Activated T-helper 1 cell treated with anti-CD3 and anti-CD28 coated beads, Interleukin-2, amount 50 U/mL, for 16 hours (primary cell): ENCODE measurements around the gene TINAG.

Experiments used
- DNase-seq, 2 donors: peaks; one replicate each; pipeline ENCODE4 v3.0.0-alpha.2; 2020; ENCODE audit warnings: low read depth in 1 of 2, low spot score in 1 of 2

Gene TINAG

DNA sequence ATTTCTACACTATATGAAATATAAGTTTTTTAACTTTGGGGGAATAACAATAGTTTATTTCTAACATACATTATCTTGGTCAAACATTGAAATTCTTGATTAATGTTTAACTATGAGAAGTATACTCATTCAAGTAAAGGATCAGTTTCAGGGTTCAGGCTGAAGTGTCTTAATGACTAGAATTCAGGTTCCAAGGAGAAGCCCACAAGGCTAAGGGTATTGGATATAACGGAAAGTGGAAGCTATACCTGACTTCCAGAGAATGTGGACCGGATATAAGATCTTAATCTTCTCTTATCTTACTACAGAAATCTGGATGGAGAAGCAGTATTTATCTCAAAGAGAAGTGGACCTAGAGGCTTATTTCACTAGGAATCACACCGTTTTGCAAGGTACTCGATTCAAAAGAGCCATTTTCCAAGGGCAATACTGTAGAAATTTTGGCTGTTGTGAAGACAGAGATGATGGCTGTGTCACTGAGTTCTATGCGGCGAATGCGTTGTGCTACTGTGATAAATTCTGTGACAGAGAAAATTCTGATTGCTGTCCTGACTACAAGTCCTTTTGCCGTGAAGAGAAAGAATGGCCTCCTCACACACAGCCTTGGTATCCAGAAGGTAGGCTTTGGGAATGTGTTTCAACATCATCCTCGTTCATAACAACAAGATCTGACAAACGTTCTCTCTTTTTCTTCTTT is at the start of gene TINAG:
Gene TINAG, plus strand, starts transcription at position 153 of the 697 bp plus-strand sequence. Its CDS starts 110 bp downstream, at position 263.
- DNase-seq, result no peak

GRCh38 chr6:54260025-54260424 is 48.2 kb upstream of the TINAG start:
- DNase-seq, result no peak

DNA sequence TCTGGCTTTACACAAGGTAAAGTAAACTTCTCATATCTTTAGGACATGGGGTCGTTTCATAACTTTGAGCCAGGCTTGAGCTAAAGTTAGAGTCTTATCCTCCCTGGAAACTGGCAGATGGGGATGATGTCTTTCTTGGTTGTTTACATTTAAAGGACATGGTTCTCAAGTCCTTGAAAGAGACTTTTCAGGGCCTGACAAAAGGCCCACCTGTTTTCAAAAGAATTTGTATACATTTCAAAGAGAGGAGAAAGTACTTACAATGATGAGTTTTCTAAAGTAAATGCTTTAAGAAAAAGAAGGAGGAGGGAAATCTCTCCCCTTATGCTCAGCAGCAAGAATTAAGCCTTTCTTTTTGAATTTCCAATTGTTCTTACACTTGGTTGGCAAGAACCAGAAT is 45.7 kb upstream of the TINAG start:
- DNase-seq, result no peak

GRCh38 chr6:54262971-54263370 is 45.3 kb upstream of the TINAG start:
- no peak for DNase-seq

GRCh38 chr6:54264581-54265272 is 43.5 kb upstream of the TINAG start:
- no peak for DNase-seq

- DNase-seq, result no peak
Measured at GRCh38 chr6:54266400-54266923, 41.8 kb upstream of the TINAG start.

- no peak for DNase-seq
Measured at GRCh38 chr6:54267798-54268197, 40.4 kb upstream of the TINAG start.

- DNase-seq, result no peak
Measured at GRCh38 chr6:54273214-54273820, 34.9 kb upstream of the TINAG start.

DNA sequence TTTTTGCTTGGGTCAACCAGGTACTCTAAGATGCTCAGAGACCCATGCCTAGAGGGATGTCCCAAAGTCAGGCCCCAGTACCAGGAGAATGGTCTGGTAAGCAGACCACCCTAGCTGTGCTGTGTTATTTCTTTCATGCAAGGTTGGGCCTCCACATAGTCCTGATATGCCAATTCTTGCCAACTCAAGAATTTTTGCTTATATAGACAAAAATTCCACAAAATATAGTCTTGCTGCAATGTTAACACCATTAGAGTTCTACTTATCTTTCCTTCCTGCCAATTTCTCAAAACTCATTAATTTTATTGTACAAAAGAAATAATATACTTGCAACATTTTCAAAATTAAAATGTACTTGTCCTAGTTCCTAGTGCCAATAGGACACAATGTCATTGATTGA is 33.9 kb upstream of the TINAG start:
- no peak for DNase-seq

DNA sequence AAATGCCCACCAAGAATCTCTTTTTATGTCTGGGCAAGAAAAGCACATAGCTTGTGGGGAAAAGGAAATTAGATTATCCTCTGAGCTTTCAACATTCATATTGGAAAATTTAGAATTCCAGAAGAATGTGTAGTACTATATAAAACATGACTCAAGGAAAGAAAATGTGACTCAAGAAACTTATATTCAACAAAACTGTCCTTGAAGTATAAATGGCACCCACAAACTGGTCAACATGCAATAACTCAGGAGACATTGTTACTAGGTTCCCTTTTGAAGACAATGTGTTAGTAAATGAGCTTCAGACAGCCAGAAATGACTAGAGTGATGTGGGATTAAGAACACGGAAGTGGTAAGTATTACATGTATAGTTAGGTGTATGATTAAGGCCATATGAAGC is 26.1 kb upstream of the TINAG start:
- no peak for DNase-seq

- no peak for DNase-seq
Measured at GRCh38 chr6:54284161-54284860, 23.9 kb upstream of the TINAG start.

DNA sequence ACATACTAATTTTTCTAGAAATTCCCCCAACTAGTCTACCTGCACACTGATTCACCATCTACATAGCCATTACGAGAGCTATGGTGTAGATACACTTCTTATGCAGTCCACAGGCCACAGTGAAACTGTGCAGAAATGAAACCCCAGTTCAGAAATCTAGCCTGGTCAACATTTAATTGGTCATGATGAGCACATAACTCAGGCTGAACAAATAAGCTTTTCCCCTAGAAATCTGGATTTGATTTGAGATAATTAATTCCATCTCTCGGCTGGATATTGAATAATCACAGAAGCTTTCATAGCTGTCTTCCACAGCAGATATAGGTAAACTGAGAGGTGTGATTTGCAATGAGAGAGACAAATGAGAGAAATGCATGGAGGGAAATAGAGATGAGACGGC is 22.6 kb upstream of the TINAG start:
- no peak for DNase-seq

GRCh38 chr6:54286141-54286540 is 22.1 kb upstream of the TINAG start:
- DNase-seq, result no peak

DNA sequence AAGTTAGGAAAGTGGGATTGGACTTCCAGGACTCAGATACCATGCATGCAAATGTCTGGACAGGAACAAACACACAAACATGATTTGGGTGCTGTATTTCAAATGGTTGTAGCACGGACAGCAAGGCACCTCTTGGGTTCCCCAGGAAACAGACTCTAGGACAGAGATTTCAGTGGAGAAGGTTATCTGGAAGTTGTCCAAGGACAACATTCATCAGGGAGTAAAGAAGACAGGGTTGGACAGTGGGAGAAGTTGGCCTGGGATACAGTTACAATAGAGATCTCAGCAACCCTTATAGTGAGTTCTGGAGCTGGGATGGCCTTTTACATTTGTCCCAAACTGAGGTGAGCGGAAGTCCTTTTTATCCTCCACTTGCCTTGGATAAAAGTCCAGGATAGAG is 19.8 kb upstream of the TINAG start:
- no peak for DNase-seq

DNA sequence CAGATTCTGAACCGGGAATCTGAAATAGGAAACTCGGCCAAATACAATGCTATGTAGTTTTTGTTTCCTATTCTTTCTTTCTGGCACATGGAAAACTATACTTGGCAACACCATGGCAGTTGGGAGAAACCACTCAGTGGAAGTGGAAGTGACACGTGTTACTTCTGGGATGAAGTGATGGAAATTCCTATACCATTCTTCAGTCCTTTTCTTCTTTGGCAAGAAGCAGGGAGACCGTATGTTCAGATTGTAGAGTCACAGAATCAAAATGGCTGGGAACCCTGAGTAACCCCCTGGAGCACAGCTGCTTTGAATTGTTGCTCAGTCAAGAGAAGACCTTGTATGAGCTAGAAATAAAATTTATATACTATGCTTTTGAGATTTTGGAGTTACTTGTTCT is 18.8 kb upstream of the TINAG start:
- no peak for DNase-seq

DNA sequence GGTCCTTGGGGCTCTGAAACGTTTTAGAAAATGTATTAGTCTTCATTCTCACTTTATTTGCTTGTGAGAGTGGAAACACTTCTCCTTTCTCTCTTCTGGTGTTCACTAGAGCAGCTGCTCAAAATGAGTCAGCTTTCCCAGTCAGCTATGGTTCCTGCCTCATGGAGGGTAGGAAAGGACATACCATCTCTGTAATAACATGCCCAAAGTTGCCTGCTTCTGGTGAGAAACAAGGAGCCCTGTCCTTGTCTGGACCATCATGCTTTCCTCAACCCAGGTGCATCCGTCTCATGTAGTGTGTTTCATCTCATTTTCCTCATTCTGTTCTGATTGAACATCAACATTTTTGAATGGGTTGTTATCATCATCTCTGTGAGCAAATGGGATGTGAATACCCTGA is 17.1 kb upstream of the TINAG start:
- no peak for DNase-seq

GRCh38 chr6:54291738-54292137 is 16.5 kb upstream of the TINAG start:
- no peak for DNase-seq

DNA sequence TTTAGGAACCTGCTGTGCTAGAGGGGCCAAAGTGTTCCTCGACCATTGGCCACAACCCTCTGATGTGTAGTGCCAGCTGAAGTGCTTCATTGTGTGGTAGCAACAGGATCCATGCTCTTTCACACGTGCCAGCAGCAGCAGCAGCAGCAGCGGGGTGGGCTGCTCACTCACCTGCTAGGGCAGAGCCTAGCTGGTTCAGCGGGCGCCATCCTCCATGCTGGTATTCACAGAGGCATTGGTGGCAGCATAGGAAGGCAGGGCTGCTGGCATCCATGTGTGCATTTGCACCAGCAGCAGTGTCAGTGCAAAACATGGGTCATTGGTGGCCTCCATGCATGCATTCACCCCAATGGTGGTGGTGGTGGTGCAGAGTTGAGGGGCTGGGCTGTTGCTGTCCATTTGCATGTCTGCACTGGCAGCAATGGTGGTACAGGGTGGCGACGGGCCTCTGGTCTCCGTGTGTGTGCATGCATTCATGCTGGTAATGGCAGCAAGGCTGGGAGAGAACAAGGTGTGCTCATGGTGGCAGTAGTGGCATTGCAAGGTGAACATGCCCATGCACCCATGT is 13.2 kb upstream of the TINAG start:
- DNase-seq, result no peak

DNA sequence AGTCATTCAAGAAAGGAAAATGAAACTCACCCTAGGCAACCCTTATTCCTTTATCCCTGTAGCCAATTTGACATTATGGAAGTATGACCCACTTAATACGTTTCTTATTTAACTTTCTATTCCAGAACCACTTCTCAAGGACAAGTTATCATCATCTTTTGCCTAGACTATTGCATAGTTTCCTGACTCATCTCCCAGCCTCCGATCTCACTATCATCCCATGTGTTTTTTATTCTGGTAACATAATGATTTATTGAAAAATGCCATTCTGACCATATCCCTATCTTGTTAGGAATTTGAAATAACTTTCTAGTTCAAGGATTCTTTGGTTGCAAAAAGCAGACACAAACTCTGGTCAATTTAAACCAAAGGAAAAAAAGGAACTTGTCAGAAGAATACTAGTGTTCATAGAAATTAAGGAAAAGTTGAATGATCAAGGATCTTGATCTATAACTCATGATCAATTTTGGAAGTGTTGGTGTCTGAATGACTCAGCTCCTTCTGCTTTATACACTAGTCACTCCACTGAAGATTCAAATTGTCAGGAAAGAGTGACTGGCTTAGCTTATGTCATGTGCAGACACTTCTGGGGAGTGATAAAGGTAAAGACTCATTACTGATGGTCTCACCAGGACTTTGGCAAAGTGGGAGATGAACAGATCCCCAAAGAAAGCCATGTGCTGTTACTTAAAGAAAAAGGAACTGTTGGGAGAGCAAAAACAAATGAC is 8.5 kb upstream of the TINAG start:
- DNase-seq, result no peak

DNA sequence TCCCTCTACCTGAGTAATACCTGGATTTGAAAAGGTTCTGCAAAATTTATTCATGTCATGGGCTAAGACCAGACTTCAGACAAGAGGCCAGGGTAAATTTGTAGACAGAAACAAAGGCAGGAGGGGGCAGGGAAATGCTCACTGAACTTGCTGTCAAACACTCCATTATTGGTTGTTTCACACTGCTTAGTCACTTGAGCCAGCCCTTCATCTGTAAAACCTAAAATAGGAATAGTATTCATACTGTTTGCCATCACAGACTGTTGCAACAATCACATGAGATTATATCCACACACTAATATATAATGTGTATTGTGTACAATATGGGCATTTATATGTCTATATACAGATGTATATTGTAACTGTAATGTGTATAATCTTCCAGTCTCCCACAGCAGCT is 6.5 kb upstream of the TINAG start:
- no peak for DNase-seq

DNA sequence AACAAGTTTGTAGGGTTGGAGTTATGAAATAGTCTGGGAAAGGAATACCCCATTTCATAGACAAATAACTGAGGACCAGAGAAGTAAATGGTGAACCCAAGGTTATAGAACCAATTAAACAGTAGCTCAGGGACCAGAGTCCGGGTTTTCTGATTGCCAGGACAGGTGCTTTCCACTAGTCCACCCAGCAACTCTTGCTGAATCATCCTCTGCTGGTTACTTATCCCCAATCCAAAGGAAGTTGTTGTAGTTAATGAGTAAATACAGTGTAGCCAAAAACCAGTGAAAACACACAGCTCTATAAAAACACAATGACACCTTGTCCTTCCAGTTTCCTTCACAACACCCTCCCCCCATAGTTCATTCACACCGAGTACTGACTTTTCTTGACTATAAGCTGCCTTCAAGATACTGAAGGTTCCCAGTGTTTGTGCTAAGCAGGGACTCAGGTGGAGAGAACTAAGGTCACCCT is 766 bp upstream of the TINAG start:
- no peak for DNase-seq
